Aorta (tissue), 5 donors: ENCODE data around the gene TIGD2. TPM values are rescaled to one million over a fixed set of nuclear protein-coding genes. Genes with fewer than 3 reads are reported as not detected.

Experiments used
- ATAC-seq: fragments of 200-7000 bp; cut with Tn5 transposase; one replicate; pipeline ENCODE4 v1.9.1; 2022; ENCODE audit warnings: moderate library complexity; ENCODE audit not compliant: low FRiP score
- DNase-seq, 2 donors: peaks; one replicate each; pipeline ENCODE4 v3.0.0-alpha.2; 2020
- H3K27ac ChIP-seq, 2 donors: one replicate each; pipeline ENCODE4 v1.5.1; 2013; ENCODE audit warnings: low read length in 2 of 2, mild to moderate bottlenecking in 2 of 2, moderate library complexity in 2 of 2, control low read depth in 1 of 2, inconsistent platforms in 1 of 2, low read depth in 1 of 2
- H3K27me3 ChIP-seq, 2 donors: one replicate each; pipeline ENCODE4 v1.6.1; 2013; ENCODE audit warnings: control low read depth in 1 of 2, low read length in 1 of 2, mild to moderate bottlenecking in 1 of 2, moderate library complexity in 1 of 2; ENCODE audit not compliant: insufficient read depth in 2 of 2, control insufficient read depth in 1 of 2
- H3K36me3 ChIP-seq, 2 donors: one replicate each; pipeline ENCODE4 v1.6.1; 2013; ENCODE audit warnings: control low read depth in 1 of 2, low read length in 1 of 2, mild to moderate bottlenecking in 1 of 2; ENCODE audit not compliant: insufficient read depth in 2 of 2, control insufficient read depth in 1 of 2
- H3K4me1 ChIP-seq, 2 donors: one replicate each; pipeline ENCODE4 v1.6.1; 2013; ENCODE audit warnings: low read length in 2 of 2, control low read depth in 1 of 2, mild to moderate bottlenecking in 1 of 2, moderate library complexity in 1 of 2; ENCODE audit not compliant: insufficient read depth in 2 of 2, control insufficient read depth in 1 of 2
- H3K4me3 ChIP-seq, 2 donors: one replicate each; pipeline ENCODE4 v1.5.1; 2013; ENCODE audit warnings: low read length in 2 of 2, control low read depth in 1 of 2, mild to moderate bottlenecking in 1 of 2
- H3K9me3 ChIP-seq: one replicate; pipeline ENCODE4 v1.6.1; 2013; ENCODE audit warnings: mild to moderate bottlenecking, low read length; ENCODE audit not compliant: control insufficient read depth
- WGBS, 2 donors: extraction: QIAGEN DNeasy Blood & Tissue Kit; methylation state at CpG; one replicate each; pipeline ENCODE4 v1.1.7; 2013; 5-methylcytosine and 5-hydroxymethylcytosine counted together
- intact Hi-C, 2 donors: fragments of 100-400 bp; cut with DNase I; formaldehyde crosslinking; loops; one replicate each; pipeline versions ENCODE4 v1.14.2 to v1.15.0; 2022
- polyA plus RNA-seq, 2 donors: library from polyadenylated mRNA; stranded (reverse); fragments of 200-250 nt; gene quantifications; one replicate each; pipeline ENCODE4 v1.2.3, GENCODE V29; 2013
- total RNA-seq, 2 donors: library from RNA; stranded (reverse); fragmentation: NEBNext Ultra II Directional; extraction: Animal tissue kit (Norgen Biotek cat#: 25700); gene quantifications; one replicate each; pipeline ENCODE4 v1.2.1, GENCODE V29; 2021
- donor health status: healthy with polysubstance abuse.
- donor health status: Bipolar disorder and iron deficiency.
- donor health status: DM: no; HTN: no; CAD: no.
- donor health status: DM: no; HTN: no; CAD: no.
- donor health status: DM: yes; HTN: yes; CAD: no.

The TIGD2 gene
- total and polyA plus RNA-seq, 4 donors, result 1.2 to 2.2 (median 1.5) TPM

DNA sequence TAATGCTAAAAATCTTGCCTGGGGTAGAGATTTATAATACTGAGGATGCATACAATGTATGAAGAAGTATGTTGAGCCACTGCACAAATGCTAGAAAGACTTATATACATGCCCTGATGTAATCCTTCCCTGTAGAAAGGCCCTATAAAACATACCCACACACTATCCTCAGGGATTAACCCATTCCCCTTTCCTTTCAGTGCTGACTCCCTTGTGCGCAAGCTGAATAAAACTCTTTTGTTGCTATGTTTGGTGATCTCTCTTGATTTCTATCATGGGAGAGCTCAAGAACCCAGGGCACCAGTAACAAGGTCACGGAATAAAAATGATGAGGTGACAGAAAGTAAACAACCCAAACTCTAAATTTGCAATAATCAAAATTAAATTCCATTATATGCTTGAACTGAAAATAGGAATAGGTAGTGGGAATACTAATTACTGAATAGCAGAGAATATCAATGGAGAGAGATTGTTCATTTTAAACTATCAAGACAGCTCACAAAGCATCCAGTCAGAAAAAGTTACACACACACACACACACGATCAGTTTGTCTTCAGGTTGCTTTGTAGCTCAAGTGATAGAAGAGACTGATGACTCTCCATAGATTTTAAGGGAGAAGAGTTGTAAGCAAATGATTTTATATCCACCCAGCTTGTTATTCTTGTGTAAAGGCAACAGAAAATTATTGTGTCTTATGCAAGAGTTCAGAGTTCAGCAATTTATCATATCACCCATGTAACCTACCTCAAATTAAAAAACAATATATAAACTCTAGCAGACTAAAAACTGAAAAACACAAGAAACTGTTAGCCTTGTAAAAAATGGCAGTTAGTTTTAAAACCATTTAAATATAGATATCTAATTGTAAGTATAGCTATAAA, 14.8 kb downstream of the TIGD2 start:
- DNase-seq (no peak), ATAC-seq (no peak)
- Histone ChIP-seq H3K9me3 (no peaks in the 10 kb centered on the region), H3K27me3 (no peaks in the 10 kb centered on the region), H3K36me3 (peaks cover 0 to 2% of the 10 kb centered on the region in 2 donors), H3K27ac (no peak overlapping the region), H3K4me1 (no peaks in the 10 kb centered on the region), H3K4me3 (no peak overlapping the region)
- WGBS, 2 donors, result 82 to 87% methylated on average over 3 of the region's 3 CpGs
- intact Hi-C loops, result no loop called here

GRCh38 chr4:89129080-89129640, 17.8 kb downstream of the TIGD2 start:
- Histone ChIP-seq H3K36me3 (peaks cover 0 to 2% of the 10 kb centered on the region in 2 donors), H3K4me1 (no peaks in the 10 kb centered on the region), H3K27me3 (no peaks in the 10 kb centered on the region), H3K4me3 (no peak overlapping the region), H3K9me3 (no peaks in the 10 kb centered on the region), H3K27ac (no peak overlapping the region)
- ATAC-seq (no peak), DNase-seq (no peak)
- 9 to 26% methylated on average over 1 of the region's 1 CpG for WGBS, 2 donors
- intact Hi-C loops, result no loop called here

DNA sequence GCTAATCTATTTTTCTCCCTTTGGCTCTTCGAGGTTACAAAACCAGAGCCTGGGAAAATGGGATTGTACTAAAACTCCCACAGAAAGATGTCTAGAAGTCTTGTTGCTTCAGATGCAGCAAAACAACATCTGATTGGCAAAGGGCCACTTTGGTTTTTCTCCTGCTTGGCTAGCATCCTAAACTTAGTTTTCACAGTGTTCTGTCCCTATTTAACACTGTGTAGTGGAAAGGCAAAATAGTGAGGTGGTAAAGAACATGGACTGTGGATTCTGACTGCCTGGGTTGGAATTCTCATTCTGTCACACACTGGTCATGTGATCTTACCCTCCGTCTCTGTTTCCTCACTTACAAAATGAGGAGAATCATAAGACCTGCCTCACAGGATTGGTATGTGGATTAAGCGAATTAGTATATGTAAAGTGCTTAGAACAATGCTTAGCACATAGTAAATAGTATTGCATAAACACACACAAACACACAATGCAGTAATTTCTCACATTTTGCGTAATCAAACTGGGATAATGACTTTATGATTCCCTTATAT, 23.5 kb downstream of the TIGD2 start:
- WGBS, 2 donors, result 36 to 42% methylated on average over 4 of the region's 4 CpGs
- ATAC-seq (no peak), DNase-seq (no peak)

DNA sequence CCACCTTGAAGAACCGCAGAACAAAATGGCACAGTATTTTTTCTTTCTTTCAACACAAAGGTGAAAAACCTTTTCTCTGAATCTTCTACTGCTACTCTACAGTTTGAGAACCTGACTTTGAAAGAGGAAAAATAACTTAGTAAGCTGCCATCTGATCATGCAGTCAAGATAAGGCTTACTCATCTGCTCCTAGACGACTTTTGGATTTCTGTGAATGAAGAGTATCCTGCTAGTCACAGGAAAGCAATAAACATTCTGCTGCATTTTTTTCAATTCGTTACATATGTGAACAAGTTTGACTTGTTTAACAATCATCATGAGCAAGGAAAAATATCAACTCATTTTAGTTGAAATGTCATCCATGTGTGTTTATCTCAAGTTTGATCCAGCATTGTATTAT, 25.2 kb downstream of the TIGD2 start:
- no peaks in the 10 kb centered on the region for H3K4me1 ChIP-seq
- no peak overlapping the region for H3K27ac ChIP-seq
- ATAC-seq (no peak), DNase-seq (no peak)
- intact Hi-C loops, result no loop called here
- H3K9me3 ChIP-seq, result no peaks in the 10 kb centered on the region
- H3K36me3 ChIP-seq, result no peaks in the 10 kb centered on the region
- no peaks in the 10 kb centered on the region for H3K27me3 ChIP-seq
- no peak overlapping the region for H3K4me3 ChIP-seq
- WGBS, 2 donors, result 75 to 79% methylated on average over 3 of the region's 3 CpGs

More for the DNA sequence above, 23.5 kb downstream of the TIGD2 start:
- Histone ChIP-seq H3K36me3 (no peaks in the 10 kb centered on the region), H3K27ac (no peak overlapping the region), H3K9me3 (no peaks in the 10 kb centered on the region), H3K27me3 (no peaks in the 10 kb centered on the region), H3K4me3 (no peak overlapping the region), H3K4me1 (no peaks in the 10 kb centered on the region)
- intact Hi-C loops, result no loop called here

- no peaks in the 10 kb centered on the region for H3K4me1 ChIP-seq
Measured at GRCh38 chr4:89137231-89137630, 25.9 kb downstream of the TIGD2 start.

GRCh38 chr4:89137695-89138094, 26.4 kb downstream of the TIGD2 start:
- Histone ChIP-seq H3K9me3 (no peaks in the 10 kb centered on the region), H3K27me3 (no peaks in the 10 kb centered on the region), H3K27ac (no peak overlapping the region), H3K36me3 (no peaks in the 10 kb centered on the region), H3K4me3 (no peak overlapping the region), H3K4me1 (no peaks in the 10 kb centered on the region)
- 88 to 92% methylated on average over 12 of the region's 12 CpGs for WGBS, 2 donors
- intact Hi-C loops, result no loop called here
- ATAC-seq, result no peak
- no peak for DNase-seq

More at GRCh38 chr4:89137231-89137630, 25.9 kb downstream of the TIGD2 start:
- 90 to 96% methylated on average over 5 of the region's 5 CpGs for WGBS, 2 donors
- no peak overlapping the region for H3K4me3 ChIP-seq
- intact Hi-C loops, result no loop called here
- no peaks in the 10 kb centered on the region for H3K36me3 ChIP-seq
- no peak overlapping the region for H3K27ac ChIP-seq
- no peaks in the 10 kb centered on the region for H3K27me3 ChIP-seq
- no peak for DNase-seq
- ATAC-seq, result no peak
- H3K9me3 ChIP-seq, result no peaks in the 10 kb centered on the region

GRCh38 chr4:89140168-89140759, 28.9 kb downstream of the TIGD2 start:
- DNase-seq (no peak), ATAC-seq (no peak)
- intact Hi-C loops, result no loop called here
- Histone ChIP-seq H3K4me3 (no peak overlapping the region), H3K4me1 (no peaks in the 10 kb centered on the region), H3K27me3 (no peaks in the 10 kb centered on the region), H3K9me3 (no peaks in the 10 kb centered on the region), H3K36me3 (no peaks in the 10 kb centered on the region), H3K27ac (no peak overlapping the region)
- WGBS, 2 donors, result 94 to 97% methylated on average over 6 of the region's 6 CpGs

- WGBS, 2 donors, result 60 to 78% methylated on average over 4 of the region's 4 CpGs
- Histone ChIP-seq H3K4me3 (no peak overlapping the region), H3K36me3 (no peaks in the 10 kb centered on the region), H3K27ac (no peak overlapping the region), H3K27me3 (no peaks in the 10 kb centered on the region), H3K4me1 (no peaks in the 10 kb centered on the region), H3K9me3 (no peaks in the 10 kb centered on the region)
- intact Hi-C loops, result no loop called here
- DNase-seq (no peak), ATAC-seq (no peak)
Measured at GRCh38 chr4:89142691-89143669, 31.6 kb downstream of the TIGD2 start.
